Measurements from ENCODE around the gene FMNL2.

The FMNL2 gene

DNA sequence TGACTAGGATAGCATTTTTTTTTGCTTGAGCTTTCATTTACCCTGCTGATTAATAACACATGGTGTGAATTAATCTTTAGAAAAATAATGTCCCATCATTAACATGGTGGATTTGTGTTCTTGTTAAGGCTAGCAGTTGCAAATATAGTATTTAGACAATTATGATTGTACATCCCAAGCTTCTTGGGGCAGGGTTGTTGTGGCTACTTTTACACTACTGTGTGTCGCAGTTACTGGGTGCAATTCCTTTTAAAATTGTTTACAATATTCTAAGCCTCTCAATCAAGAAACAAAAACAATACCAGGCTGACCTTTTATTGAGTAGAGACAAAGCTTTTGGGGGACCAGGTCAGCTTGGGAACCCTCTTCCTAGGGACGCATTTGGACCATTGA, 2.5 kb downstream of the FMNL2 start:
- in situ Hi-C loops (cut with HindIII; ENCODE audit: low sequenced_read_pairs): no loop called here

DNA sequence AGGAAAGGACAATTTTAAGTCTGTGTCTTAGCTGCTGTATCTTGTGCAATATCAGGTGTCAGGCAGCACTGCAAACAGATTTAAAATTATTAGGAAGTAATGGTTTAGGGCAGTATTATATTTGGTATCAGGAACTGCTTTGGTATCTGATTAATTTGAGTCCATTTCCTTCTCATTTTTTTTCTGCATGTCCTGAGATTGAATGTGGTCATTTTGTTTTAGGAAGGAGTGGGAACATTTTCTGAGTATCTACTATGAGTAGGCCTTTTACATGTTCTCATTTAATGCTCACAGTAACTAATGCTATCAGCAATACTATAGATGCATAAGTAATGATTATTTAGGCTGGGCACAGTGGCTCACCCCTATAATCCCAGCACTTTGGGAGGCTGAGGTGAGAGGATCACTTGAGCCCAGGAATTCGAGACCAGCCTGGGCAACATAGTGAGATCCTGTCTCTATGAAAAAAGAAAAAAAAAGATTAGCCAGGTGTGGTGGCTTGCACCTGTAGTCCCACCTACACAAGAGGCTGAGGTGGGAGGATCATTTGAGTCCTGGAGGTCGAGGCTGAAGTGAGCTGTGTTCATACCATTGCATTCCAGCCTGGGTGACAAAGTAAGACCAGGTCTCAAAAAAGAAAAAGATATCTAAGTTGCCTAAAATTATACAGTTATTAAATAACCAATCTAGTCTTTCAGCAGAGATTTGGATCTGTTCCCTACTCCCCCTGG, 4.7 kb downstream of the FMNL2 start:
- in situ Hi-C loops (cut with HindIII; ENCODE audit: low sequenced_read_pairs): no loop called here

DNA sequence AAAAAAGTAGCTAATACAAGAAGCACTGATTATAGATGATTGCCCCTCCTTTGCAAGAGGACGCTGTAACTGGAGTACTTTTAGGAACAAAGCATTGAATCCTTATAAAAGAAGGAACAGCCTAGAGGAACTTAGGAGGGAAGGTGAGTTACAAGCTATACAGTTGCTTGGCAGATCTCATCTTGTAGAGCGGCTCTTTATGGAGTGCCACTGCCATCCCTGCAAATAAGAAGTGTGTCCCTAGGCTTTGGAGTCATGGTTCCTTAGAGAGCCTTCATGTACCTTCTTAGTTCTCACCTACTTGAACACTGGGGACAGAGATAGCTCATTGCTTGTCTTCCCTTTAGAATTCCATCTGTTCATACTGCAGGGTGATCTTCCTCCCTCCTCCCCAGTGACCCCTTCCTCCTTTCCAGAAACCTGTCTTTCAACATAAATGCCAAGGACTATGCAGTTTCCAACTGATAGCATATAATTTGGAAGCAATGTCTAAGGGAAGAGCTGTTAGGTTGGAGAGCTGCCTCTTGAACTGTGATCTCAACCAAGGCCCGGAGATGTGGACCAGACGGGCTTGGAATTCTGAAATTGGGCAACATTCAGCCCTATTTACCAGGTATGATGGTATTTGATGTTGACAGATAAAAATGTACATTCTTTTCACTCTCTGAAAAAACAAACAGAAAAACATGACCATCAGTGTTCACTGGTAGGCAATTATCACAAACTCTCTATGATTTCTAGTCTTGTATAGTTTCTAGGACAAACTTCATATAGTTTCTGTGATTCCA, 7.5 kb downstream of the FMNL2 start:
- in situ Hi-C loops (cut with HindIII; ENCODE audit: low sequenced_read_pairs): no loop called here

- in situ Hi-C loops (cut with HindIII; ENCODE audit: low sequenced_read_pairs): no loop called here
These were observed 8.5 kb downstream of the FMNL2 start for GRCh38 chr2:152343426-152343825.

- in situ Hi-C loops (cut with HindIII; ENCODE audit: low sequenced_read_pairs): no loop called here
These were observed 9.7 kb downstream of the FMNL2 start for GRCh38 chr2:152344579-152345195.

DNA sequence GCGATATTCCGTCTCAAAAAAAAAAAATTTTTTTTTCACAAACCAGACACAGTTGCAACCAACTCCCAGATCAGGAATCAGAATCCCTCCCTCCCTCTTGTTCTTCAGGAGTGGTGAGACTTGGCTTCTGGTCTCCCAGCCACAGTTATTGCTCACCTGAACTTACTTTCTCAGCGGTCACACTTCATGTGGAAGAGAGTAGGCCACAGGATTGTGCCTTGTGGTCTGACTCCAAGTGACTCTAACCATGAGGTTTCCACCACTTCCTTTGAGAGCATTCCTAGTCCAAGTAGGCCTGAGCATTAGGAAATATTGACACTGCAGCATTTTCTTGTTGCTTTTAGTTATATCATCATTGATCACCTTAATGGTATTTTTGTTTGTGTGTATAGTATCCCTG, 12.1 kb downstream of the FMNL2 start:
- in situ Hi-C loops (cut with HindIII; ENCODE audit: low sequenced_read_pairs): no loop called here

DNA sequence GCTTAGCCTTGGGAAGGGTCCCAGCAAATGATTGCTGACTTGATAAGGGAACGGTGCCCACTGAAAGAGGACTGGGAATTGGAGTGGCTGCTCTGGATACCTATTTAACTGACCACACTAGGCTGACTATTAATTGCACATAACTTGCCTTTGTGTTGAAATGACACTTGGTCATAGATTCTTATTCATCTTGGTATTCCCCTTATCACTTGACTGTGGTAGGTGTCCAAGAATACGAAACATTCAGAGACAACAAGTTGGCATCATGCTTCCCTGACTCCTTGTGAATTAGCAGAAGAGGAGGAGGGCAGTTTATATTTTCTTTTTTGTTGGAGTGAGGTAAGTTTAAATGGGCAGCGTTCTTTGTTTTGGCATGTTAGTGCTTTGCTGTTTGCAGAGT, 13.4 kb downstream of the FMNL2 start:
- in situ Hi-C loops (cut with HindIII; ENCODE audit: low sequenced_read_pairs): no loop called here

GRCh38 chr2:152349416-152349815, 14.4 kb downstream of the FMNL2 start:
- in situ Hi-C loops (cut with HindIII; ENCODE audit: low sequenced_read_pairs): no loop called here

DNA sequence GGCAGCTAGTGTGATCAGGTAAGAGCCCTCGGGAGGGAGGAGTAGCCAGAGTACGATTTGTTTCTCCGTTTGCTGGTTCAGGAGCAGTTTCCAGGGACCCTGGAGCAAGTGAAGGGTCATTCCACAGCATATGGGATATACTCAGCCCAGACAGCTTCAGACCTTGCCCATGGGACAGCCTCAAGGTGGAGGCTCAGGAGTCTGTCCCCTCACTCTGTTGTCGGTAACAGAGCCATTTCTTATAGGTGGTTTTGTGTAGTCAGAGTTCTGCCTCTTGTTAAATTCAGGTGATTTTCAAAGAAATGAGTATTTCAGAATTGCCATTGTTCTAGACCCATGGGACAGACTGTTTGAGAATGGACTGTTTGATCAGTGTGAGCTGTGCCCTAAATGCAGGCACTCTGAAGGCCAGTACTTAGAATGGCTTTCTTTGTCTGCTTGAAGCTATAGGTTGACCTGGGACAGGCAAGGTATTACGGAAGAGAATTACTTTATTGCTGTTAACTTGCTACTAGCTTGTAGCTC, 15.2 kb downstream of the FMNL2 start:
- in situ Hi-C loops (cut with HindIII; ENCODE audit: low sequenced_read_pairs): no loop called here

- in situ Hi-C loops (cut with HindIII; ENCODE audit: low sequenced_read_pairs): no loop called here
These were observed 17.6 kb downstream of the FMNL2 start for GRCh38 chr2:152352616-152353015.

DNA sequence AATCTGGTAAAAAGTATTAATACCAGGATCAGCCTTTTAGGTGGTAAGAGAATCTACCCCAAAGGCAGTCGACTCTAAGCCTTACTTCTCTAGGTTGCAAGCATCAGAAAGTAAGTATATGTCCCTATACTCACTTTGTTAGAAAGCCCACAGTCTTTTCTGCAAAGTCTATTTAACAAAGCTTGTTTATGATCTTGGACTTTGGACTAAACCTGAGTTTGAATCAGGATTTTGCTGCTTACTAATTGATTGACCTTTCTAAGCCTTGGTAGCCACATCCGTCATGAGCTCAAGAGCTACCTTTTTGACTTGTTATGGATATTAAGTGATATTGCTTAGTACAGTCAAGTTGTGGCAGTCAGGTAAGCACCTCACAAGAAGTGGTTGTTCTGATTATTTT, 18.4 kb downstream of the FMNL2 start:
- in situ Hi-C loops (cut with HindIII; ENCODE audit: low sequenced_read_pairs): no loop called here

DNA sequence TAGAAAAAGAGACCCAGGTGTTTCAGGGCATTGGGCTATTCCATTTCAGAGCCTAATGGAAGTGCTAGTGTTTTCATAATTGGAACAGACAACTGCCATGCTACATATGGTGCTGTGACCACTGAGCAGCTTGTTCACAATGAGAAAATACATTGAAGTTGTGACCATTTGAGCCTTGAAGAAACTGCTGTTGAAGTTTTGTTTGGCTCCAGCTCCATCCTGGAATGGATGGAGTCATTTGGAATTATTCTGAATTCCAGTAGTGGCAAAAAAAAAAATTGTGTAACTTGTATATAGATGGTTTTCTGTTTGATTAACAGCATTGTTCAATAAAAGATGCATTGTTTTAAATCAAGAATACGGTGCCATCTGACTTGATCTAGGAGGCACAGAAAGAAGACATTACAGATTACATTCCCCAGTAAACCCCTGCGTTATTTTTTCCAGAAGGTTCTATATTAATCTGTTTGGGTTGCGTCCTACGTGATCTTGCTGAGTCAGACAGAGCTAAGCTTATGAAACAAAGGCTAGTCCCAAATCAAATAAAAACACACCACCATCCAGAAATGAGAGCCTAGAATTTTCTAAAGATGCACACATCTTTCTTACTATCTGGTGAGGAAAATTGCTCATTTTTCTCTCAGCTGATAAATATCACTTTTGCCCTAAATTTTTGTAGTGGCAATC, 19.2 kb downstream of the FMNL2 start:
- in situ Hi-C loops (cut with HindIII; ENCODE audit: low sequenced_read_pairs): no loop called here

GRCh38 chr2:152354909-152355308, 19.9 kb downstream of the FMNL2 start:
- in situ Hi-C loops (cut with HindIII; ENCODE audit: low sequenced_read_pairs): no loop called here

- in situ Hi-C loops (cut with HindIII; ENCODE audit: low sequenced_read_pairs): no loop called here
These were observed 20.4 kb downstream of the FMNL2 start for GRCh38 chr2:152355409-152355831.

DNA sequence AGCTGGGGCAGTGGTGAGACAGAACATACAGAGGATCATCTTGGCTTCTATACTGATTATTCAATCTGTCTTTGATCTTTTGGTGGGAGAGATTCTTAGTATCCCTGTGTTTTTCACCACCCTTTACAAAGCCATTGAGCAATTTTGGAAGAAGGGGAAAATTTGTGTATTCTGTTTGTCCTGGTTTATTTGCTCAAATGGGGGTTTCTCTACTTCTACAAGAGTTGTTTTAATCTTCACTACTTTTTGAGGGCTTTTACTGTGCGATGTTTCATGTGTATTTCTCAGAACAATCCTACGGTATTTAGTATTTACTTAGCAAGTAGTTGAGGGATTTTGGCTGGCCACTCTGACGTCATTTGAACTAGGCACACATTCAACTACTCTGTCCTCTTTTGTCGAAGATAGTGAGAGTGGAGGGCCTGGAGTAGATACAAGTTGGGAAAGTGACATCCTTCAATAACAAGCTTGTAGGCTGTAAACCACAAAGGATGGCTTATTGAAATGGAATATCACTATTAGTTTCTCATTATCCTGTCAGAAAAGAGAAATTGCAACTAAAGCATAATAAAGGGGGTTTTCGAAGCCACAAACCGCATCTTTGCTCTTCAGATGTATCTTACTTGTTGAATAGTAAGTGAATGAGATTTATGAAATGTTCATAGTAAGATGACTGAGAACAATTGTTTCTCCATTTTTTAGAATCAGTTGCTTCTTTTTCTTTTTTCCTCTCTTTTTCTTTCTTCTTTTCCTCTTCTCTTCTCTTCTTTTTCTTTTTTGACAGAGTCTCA, 24.8 kb downstream of the FMNL2 start:
- in situ Hi-C loops (cut with HindIII; ENCODE audit: low sequenced_read_pairs): no loop called here

- in situ Hi-C loops (cut with HindIII; ENCODE audit: low sequenced_read_pairs): no loop called here
These were observed 29.0 kb downstream of the FMNL2 start for GRCh38 chr2:152363936-152364335.

DNA sequence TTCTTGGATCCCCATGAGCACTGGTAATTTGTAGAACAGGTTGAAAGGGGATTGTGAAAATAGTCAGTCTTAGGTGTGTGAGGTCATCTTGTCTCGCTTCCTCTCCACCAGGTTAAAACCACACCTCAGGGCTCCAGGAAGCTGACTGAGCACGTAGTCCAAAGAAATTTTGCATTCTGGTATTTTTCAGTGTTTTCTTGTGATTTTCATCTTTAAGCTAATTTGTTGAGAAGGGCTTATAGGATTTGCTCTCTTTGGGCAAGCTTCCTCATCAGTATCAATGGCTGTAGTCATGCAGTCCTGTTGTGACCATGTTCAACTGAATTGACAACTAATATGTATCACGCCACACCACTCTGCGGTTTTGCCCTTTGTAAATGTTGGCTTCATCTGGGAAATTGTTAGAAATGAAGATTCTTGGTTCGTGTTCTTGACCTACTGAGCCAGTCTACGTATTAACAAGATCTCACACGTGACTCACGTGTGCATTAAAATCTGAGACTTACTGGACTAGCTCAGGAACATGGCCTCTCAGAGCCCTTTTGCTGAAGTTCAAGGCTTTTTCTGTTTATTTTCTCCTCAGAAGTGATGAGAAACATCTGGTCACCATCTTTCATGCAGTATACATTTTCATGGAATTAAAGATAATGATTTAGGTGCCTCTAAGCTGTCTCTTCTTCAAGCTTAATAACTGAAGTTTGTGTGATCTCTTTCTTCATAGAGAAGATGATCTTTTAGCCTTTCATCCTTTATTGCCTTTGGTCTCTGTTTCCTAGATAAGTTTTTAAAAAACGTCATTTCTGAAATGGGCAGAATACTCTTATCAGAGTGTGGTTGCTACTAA, 32.8 kb downstream of the FMNL2 start:
- in situ Hi-C loops (cut with HindIII; ENCODE audit: low sequenced_read_pairs): no loop called here

DNA sequence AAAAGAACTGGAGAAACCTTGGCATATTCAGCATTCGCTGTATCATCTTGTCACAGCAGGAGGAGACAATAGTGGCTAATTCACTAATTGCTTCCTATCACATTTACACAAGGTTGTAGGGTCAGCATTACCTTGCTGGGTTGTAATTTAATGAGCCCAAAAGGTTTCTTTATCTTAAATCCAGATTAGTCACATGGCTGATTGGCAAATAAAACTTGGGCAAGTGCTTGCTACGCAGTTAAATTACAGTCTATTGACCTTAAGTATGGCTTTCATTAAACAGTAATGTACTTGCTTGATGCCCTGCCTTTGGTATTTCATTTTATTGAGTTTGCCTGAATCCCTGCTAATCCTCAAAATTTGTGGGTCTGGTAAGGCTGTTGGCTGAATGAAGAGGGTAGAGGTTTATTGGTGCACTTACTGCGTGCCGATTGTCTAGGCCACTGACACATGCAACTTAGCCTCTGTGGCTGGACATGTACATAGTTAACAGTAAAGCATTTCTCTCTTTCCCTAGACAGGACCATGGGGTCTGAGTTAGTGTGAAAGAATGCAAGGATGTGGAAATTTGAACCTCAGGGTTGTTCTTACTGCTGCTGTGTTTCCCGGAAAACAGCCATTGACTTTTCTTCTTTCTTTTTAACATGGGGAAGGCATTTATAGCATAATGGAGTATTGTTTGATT, 34.3 kb downstream of the FMNL2 start:
- in situ Hi-C loops (cut with HindIII; ENCODE audit: low sequenced_read_pairs): no loop called here

DNA sequence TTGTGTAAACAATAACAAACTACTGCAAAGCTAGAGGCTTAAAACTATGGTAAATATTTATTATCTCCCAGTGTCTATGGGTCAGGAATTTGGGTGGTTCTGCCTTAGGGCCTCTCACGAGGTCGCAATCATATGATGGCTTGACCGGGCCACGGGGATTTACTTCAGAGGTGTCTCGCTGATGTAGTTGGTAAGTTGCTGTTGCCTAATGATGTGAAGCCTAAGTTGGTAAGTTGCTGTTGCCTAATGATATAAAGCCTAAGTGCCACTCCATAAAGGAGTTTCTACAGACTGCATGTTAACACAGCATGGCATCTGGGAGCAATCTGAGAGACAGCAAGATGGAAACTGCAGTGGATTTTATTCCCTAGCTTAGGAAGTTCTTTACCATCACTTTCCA, 35.8 kb downstream of the FMNL2 start:
- in situ Hi-C loops (cut with HindIII; ENCODE audit: low sequenced_read_pairs): no loop called here
